ENCODE measurements around the gene CLDN4.
"Not testable (repeated sequence)": the region's sequence is repeated elsewhere in the genome, so short reads cannot be mapped to it uniquely, and the experiment has no call there.

CLDN4 gene

DNA sequence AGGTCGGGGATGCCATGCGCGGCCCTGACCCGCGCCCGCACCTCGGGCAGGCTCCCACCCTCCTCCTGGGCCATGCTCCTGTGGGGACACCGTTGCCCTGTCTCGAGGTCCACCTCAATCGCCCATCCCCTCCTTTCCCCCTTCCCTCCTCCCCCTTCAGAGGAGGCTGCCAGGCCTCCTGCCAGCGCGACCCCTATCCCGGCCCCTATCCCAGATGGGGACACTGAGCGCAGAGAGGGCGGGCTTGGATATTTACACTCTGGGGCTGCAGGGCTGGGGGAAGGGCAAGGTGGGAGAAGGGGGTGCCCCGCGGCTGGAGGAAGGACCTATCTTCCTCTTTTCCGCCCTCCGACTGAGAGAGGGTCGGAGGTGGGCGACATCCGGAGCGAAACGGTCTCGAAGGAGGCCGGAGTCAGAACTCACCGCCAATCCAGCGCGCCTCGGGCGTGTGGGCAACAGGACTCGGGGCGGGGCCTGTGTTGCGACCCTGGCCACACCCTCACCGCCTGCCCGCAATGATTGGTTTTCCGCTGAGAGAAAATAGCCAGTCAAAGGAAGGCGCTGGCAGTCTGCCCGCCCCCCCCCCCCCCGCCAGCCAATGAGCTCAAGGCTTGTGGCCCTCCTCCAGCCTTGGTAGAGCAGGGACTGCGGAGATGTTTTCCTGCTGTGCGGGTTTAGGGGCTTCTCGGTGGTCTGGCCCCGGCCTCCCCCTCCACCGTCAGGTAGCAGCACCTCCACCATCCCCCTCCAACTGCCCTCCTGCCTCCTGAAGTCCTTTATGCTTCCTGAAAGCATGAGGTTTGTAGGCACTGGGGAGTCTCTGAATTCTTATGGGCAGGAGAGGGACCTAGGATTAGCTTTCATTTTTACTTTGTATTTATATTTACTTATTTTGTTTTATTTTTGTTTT, 11.5 kb downstream of the CLDN4 start, which contains the start of gene METTL27:
METTL27 (minus strand) TSS at position 450 of the 910 bp plus-strand sequence; CDS start at position 74, 376 bp downstream.
- peak; percentile 79 to 85 for DNase-seq (ENCODE audit: low read depth in 2 of 2)

DNA sequence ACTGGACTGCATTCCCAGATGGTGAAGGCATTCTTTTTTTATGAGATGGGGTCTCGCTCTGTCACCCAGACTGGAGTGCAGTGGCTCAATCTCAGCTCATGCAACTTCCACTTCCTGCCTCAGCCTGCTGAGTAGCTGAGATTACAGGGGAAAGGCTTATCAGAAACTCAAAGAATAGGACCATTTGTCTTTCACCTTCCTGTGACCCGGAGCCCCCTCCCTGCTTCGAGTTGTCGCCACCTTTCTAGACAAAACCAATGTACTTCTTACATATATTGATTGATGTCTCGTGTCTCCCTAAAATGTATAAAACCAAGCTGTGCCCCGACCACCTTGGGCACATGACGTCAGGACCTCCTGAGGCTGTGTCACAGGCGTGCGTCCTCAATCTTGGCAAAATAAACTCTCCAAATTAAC, 13.3 kb downstream of the CLDN4 start:
- no peak for DNase-seq (ENCODE audit: low read depth in 2 of 2)

DNA sequence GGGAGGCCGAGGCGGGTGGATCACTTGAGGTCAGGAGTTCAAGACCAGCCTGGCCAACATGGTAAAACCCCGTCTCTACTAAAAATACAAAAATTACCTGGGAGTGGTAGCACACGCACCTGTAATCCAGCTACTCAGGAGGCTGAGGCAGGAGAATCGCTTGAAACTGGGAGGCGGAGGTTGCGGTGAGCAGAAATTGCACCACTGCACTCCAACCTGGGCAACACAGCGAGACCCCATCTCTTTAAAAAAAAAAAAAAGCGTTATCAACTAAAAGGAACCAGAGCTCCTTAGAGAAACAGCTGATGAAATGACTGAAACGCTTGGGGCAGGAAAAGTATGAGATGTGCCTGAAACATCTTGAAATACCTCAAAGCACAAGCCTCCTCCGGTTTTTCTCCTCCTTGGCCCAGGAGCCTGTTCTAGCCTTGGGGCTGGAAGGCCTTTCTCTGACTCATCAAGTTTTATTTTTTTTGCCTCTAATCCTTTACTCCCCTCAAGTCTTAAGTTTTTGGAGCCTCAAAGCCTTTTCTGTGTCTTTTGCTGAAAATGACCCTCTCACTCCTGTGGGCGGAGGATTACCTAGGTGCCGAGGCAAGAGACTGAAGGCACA, 14.2 kb downstream of the CLDN4 start:
- DNase-seq (ENCODE audit: low read depth in 2 of 2): no peak

DNA sequence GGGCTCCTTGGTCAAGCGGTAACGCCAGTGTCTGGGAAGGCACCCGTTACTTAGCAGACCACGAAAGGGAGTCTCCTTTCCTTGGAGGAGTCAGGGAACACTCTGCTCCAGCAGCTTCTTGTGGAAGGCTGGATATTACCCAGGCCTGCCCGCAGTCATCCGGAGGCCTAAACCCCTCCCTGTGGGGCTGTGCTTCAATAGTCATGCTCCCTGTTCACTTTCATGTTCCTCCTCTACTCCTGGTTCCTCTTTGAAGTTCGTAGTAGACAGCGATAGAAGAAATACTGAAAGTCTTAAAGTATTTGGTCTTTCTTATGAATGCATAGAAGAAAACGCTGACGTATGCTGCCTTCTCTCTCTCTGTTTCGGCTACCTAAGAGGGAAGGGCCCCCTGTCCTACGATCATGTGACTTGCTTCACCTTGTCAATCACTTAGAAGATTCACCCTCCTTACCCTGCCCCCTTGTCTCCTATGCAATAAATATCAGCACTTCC, 15.0 kb downstream of the CLDN4 start:
- not testable (repeated sequence) for DNase-seq (ENCODE audit: low read depth in 2 of 2)

DNA sequence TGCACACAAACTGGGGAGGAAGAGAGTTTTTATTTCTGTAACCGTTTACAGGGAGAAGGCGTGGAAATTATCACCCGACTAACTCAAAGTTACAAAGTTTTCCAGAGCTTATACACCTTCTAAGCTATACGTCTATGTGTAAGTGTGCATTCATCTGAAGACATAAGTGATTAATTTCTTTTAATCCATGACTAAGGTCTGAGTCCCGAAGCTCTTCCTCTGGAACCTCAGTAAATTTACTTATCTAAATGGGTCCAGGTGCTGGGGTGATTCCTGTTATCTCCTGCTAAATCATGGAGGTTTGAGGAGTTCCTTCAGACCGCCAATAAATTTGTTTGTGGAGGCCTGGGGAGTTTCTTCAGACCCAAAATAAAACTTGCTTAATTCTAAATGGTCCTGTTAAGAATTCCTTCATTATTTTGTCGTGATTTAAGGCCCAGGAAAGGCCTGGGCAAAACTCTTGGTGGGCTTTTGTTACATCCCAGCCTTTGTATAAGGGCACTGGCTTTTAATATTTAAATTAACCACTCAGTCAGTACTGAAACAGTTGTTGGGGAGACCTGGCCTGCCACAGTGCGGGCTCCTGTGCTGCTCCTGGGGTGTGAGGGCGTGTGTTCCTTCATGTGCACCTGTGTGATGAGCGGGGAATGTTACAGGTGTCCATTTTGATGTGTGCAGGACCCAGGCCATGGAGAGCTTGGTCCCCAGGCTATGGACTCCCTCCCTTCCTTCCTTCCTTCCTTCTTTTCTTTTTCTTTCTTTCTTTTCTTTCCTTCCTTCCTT, 17.3 kb downstream of the CLDN4 start:
- no peak for DNase-seq (ENCODE audit: low read depth in 2 of 2)

DNA sequence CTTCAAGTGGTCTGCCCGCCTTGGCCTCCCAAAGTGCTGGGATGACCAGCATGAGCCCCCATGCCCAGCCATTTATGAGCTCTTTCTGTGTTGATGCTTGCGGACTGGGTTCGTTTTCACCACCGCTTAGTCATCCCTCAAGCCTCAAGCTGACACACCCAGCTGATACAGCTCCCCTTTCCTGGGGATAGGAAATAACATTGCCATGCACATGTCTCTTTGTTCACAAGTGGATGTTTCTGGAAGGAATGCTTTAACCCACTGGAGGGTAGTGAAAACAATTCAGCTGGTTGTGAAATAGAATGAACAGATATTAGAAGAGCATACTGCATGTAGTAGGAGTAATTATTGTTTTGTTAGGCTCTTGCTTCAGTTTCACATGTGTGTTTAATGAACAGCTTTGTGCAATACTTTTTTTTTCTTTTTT, 20.0 kb downstream of the CLDN4 start:
- DNase-seq (ENCODE audit: low read depth in 2 of 2): no peak

DNA sequence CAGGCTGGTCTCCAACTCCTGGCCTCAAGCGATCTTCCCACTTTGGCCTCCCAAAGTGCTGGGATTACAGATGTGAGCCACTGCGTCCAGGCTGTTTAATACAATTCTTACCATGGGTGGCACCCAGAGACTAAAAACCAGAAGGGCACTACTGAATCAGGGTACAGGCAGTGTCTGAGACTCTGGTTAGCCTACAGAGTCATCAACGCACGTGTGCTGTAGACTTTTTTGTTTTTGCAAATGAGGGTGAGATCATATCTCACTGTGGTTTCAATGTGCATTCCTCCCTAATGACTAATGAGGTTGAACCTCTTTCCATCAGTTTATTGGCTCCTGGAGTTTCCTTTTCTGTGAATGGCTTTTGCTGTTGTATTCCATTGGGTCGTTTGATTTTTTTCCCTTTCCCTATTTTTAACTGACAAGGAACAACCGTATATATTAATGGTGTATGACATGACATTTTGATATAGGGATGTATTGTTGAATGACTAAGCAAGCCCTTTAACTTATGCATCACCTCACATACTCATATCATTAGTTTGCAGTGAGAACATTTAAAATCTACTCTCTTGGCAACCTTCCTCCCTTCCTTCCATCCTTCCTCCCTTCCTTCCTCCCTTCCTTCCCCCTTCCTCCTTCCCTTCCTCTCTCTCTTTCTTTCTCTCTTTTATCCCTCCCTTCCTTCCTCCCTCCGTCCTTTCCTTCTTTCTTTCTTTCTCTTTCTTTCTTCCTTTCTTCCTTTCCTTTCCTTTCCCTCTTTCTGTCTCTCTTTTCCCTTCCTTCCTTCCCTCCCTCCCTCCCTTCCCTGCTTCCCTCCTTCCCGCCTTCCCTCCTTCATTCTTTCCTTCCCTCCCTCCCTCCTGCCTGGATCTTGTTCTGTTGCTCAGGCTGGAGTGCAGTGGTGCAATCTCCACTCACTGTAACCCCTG, 20.9 kb downstream of the CLDN4 start:
- peak in 1 of 2 donors; percentile 8 for DNase-seq (ENCODE audit: low read depth in 2 of 2)

DNA sequence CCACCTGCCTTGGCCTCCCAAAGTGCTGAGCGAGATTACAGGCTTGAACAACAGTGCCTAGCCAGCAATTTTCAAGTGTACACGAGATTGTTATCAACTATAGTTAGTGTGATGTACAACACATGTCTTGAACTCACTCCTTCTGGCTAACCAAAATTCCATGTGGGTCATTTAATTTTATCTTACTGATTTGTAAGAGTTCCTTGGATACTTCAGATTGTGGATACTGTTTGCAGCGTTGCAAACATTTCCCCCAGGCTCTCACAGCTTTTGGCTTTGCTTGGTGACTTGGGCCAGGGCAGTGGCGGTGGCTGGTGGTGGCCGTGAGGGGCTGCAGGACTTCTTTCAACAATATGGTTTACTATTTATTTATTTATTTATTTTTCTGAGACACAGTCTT, 21.7 kb downstream of the CLDN4 start:
- DNase-seq (ENCODE audit: low read depth in 2 of 2): no peak

DNA sequence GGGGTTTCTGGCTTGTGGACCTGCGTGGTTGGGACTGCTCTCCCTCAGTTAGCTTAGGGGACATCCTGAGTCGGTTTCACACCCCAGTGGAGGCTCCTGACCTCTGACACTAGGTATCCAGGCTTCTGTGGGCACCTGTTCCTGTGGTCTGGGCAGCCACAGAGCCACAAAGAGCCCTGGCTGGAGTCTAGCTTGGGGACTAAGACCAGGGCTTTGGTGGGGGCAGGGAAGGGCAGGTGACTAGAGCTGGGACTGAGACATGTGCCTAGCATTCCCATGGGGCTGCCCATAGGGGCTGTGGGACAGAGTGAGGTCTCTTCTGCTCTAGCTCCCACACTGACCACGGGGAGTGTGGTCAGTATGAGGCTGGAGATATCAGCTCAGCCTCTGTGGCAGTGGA, 26.1 kb downstream of the CLDN4 start:
- DNase-seq (ENCODE audit: low read depth in 2 of 2): no peak

DNA sequence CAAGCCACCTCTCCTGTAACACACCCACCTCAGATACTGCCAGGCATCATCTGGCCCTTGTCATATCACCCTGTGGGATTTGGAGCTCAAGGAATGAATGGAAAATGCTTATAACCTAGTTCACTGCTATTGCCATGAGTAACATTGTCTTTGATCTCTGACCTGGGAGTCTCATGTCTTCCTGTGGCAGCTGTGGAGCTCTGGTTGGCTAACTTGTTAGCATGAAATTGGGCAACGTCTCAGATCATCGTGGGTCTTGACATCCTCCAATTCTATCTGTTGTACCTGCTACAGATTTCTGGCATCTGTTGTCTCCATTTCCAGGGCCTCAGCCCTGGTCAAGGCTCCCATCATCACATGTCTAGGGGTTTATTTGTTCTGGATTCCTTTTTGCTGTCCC, 28.0 kb downstream of the CLDN4 start:
- DNase-seq (ENCODE audit: low read depth in 2 of 2): no peak

DNA sequence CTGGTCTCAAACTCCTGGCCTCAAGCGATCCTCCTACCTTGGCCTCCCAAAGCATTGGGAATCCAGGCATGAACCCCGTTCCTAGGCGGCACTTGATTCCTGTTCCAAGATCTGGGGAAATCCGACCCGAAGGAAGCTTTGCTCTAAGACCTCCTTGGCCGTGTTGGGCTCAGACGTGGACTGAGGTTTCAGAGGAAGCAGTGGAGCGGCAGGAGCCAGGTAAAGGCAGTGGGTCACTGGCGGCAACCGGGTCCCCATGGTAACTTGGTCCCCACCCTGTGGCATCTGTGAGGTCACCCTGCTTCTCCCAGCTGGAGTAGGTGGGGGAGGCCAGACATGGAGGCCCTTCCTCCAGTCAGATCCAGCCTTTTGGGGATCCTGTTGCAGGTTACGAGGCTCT, 30.1 kb downstream of the CLDN4 start, which contains the start of gene TMEM270:
TMEM270 (plus strand) TSS at position 301 of the 400 bp plus-strand sequence; CDS start at position 337, 36 bp downstream.
- no peak for DNase-seq (ENCODE audit: low read depth in 2 of 2)

DNA sequence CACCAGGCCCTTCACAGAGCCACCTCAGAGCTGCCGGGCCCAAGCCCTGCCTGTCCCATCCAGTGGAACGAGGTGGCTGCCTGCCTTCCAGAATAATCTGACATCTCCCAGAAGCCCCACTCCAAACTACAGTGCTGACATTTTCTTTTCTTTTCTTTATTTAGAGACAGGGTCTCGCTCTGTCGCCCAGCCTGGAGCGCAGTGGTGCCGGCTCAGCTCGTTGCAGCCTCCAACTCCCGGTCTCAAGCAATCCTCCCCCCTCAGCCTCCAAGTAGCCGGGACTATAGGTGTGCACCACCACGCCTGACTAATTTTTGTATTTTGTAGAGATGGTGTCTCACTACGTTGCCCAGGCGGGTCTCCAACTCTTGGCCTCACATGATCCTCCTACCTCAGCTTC, 30.5 kb downstream of the CLDN4 start:
- no peak for DNase-seq (ENCODE audit: low read depth in 2 of 2)

DNA sequence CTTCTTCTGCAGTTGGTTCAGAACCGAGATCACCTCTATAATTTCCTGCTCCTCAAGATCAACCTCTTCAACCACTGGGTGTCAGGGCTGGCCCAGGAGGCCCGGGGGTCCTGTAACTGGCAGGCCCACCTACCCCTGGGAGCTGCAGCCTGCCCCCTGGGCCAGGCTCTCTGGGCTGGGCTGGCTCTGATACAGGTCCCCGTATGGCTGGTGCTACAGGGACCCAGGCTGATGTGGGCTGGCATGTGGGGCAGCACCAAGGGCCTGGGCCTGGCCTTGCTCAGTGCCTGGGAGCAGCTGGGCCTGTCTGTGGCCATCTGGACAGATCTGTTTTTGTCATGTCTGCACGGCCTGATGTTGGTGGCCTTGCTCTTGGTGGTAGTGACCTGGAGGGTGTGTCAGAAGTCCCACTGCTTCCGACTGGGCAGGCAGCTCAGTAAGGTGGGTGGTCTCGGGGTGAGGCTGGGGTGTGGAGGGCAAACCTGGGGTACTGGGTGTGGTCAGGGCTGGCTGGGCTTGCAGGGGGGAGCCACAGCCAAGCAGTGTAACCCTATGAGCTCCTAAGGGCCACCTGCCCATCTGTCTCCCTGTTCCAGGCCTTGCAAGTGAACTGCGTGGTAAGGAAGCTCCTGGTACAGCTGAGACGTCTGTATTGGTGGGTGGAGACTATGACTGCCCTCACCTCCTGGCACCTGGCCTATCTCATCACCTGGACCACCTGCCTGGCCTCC, 34.4 kb downstream of the CLDN4 start:
- no peak for DNase-seq (ENCODE audit: low read depth in 2 of 2)

DNA sequence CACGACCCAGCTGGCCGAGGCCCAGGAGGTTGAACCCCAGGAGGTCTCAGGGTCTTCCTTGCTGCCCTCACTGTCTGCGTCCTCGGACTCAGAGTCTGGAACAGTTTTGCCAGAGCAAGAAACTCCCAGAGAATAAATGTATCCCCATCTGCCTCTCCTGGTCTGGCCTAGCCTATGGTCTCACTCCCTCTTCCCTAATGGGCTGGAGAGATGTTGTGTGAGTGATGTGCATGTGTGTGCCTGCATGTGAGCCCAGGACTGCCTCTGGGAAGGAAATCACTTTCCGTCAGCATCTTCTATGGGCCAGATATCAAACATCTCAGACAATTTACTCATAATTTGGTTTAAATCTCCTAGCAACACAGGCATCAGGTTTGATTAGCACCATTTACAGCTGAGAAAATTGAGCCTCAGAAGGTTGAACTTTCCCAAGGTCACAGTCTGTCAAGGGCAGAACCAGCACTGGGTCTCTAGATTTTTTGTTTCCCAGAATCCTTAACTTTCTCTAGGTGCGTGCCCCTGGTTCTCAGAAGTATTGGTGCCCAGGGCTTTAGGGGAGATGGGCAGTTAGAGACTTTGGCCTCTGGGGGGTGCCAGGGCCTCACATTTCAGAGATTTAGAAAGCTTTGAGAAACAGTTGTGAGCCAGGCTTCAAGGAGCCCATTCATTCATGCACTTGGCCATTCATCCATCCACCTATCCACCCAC, 35.1 kb downstream of the CLDN4 start:
- no peak for DNase-seq (ENCODE audit: low read depth in 2 of 2)

DNA sequence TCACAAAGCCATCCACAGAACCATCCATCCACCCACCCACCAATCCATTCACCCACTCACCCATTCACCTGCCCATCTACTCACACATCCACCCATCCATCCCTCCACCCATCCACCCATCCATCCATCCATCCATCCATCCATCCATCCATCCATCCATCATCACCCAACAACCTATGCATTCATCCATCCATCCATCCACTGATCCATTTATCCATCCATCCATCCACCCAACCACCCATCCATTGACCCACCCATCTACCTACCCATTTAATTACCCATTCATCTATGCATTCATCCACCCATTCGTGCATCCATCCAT, 35.6 kb downstream of the CLDN4 start:
- DNase-seq (ENCODE audit: low read depth in 2 of 2): no peak

DNA sequence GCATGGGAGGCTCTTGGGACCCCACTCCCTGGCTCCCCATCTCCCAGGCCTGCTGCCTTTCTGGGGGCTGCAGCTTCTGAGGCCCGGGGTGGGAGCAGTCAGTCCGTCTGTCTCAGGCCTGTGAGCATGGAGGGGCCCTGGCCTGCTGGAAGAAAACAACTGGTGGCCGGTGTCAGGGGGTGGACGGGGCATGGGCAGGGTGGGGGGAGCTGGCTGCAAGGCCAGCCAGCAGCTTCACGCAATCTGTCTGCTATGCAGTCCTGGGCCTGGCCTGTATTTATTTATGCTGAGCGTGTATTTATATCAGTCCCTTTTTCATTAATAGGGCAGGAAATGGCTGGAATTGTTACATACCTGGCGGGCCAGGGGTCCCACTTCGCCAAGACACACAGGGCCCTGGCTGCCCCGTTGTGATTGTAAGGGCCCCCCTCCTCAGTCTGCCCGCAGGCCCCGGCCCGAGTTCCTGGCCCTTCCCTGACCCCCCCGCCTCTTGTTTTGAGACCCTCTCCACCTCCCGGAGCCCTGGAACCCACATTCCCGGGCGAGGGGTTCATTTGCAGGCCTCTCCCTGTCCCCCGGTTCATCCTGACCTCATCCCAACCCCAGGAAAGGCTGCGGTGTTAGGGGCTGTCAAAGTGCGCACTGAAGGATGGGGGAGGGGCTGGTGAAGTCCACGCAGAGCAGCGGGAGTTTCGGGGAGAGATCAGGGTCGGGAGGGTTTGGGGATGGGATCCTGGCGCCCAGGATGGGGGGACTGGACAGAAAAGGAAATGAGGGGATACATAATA, 38.4 kb downstream of the CLDN4 start:
- DNase-seq (ENCODE audit: low read depth in 2 of 2): no peak

DNA sequence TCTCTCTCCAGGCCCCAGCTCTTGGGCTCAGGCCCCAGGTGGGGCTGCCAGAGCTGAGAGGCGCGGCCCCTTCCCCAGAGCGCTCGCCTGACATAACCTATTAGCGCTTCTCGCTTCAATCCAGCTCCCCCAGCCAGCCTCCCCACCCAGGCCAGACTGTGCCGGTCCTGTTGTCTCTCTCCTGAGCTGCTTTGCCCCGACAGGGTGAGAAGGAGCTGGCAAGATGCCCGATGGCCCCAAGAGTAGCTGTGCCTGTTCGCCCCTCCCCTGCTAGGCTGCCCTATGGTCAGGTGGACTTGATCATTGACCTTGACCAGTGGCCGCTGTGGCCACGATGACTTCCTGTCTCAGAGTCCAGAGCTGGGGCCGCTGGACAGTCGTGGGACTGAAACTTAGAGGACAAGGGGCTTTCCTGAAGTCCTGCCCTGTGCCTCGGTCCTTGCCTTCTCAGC, 39.3 kb downstream of the CLDN4 start:
- DNase-seq (ENCODE audit: low read depth in 2 of 2): no peak

DNA sequence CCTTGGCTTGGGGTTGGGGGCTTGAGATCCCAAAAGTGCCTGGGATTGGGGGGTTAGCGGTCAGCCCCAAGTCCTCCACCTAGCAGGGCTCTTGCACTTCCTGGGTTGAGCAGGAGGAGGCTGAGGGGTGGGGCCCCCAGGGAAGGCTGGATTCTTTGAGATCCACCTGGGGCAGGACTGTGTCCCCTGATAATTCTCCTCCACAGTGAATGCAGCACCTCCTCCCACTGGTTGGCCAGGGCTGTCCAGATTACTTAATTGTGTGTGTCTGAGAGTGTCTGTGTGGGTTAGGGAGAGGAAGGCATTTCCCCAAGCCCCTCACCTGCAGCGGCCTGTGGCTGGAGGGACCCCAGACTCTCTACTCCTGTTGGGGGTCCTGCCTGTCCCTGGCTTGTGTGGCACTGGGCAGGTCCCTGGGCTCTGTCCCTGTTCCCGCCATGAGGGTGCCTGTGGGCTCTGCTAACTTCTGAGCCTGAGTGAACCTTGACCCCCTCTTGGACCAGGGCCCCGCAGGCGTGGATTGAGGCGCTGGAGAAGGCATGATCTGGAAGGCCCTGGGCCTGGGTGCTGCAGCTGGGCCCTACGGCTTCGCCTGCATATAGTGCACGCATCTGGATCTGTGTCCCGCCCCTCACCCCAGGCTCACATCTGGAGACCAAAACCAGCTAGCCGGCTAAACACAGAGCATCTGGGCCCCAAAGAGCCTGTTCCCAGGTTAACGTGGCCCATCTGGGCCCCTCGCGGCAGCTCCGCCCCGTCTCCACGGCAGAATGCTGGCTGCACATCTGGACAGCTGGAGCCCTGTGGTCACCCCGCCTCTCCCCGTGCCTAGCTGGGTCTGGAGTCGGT, 40.6 kb downstream of the CLDN4 start:
- DNase-seq (ENCODE audit: low read depth in 2 of 2): no peak
